ENCODE data around the gene SLC16A9. TPM values are rescaled to one million over a fixed set of nuclear protein-coding genes. Genes with fewer than 3 reads are reported as not detected.

SLC16A9 gene
- total RNA-seq, 1 donor from 2014 or later, result 2.4 TPM

Other genes with a start within 250 kb of the SLC16A9 start
- gene MRLN, start 43.6 kb upstream of the SLC16A9 start, total RNA-seq (ENCODE audit: insufficient read depth, low replicate concordance), result 16.9 TPM
- gene CCDC6, start 196.7 kb upstream of the SLC16A9 start, total RNA-seq (ENCODE audit: insufficient read depth, low replicate concordance), result 35.4 TPM

Measured in umbilical cord (tissue), 1 donor.